GM12892 (cell line): ENCODE measurements around the gene LPIN3.
A peak's percentile ranks its signal among the peaks of the same experiment; 100 is the strongest.

Experiments used
- DNase-seq: peaks from one replicate; pipeline ENCODE4 v3.0.0; 2011; ENCODE audit not compliant: insufficient read length
- FAIRE-seq: peaks from 2 replicates; lab custom pipeline; 2011; peaks lifted over from hg19 to GRCh38; lab: Jason Lieb, UNC
- POLR2A ChIP-seq: IDR thresholded peaks from 2 replicates; pipeline ENCODE4 v1.6.1; 2011; ENCODE audit warnings: low read depth, low read length, control low read depth
- POLR2AphosphoS5 ChIP-seq: IDR thresholded peaks from 2 replicates; pipeline ENCODE4 v1.6.1; 2011; ENCODE audit warnings: low read depth, low read length, control low read depth
- TAF1 ChIP-seq: IDR thresholded peaks from 2 replicates; pipeline ENCODE4 v1.6.1; 2011; ENCODE audit warnings: low read depth, mild to moderate bottlenecking, control low read depth, low read length, borderline replicate concordance

LPIN3 gene

GRCh38 chr20:41347523-41348429, 7.2 kb downstream of the LPIN3 start:
- DNase-seq (peak; percentile 16), FAIRE-seq (no peak)
- TF ChIP-seq POLR2AphosphoS5 = no peak
- no peak for TF ChIP-seq POLR2A
- TF ChIP-seq TAF1 = no peak

GRCh38 chr20:41348430-41349172, 8.0 kb downstream of the LPIN3 start:
- TF ChIP-seq POLR2A = no peak
- no peak for TF ChIP-seq POLR2AphosphoS5
- TF ChIP-seq TAF1 = no peak
- DNase-seq (no peak), FAIRE-seq (no peak)

GRCh38 chr20:41349266-41349665, 8.6 kb downstream of the LPIN3 start:
- TF ChIP-seq POLR2AphosphoS5 (no peak), POLR2A (no peak), TAF1 (no peak)
- FAIRE-seq = no peak
- DNase-seq = no peak

GRCh38 chr20:41349943-41350342, 9.3 kb downstream of the LPIN3 start:
- DNase-seq (no peak), FAIRE-seq (no peak)
- TF ChIP-seq TAF1 = no peak

GRCh38 chr20:41350408-41350962, 9.9 kb downstream of the LPIN3 start:
- DNase-seq (no peak), FAIRE-seq (no peak)
- no peak for TF ChIP-seq POLR2A
- no peak for TF ChIP-seq POLR2AphosphoS5
- no peak for TF ChIP-seq TAF1

- TF ChIP-seq POLR2A (no peak), TAF1 (no peak), POLR2AphosphoS5 (no peak)
- DNase-seq = no peak
- no peak for FAIRE-seq
These were observed 11.5 kb downstream of the LPIN3 start for GRCh38 chr20:41352106-41352505.

GRCh38 chr20:41352666-41353065, 12.0 kb downstream of the LPIN3 start:
- DNase-seq (no peak), FAIRE-seq (no peak)
- no peak for TF ChIP-seq POLR2AphosphoS5
- no peak for TF ChIP-seq TAF1
- no peak for TF ChIP-seq POLR2A

- DNase-seq (no peak), FAIRE-seq (no peak)
- no peak for TF ChIP-seq TAF1
- TF ChIP-seq POLR2AphosphoS5 = no peak
- TF ChIP-seq POLR2A = no peak
These were observed 12.9 kb downstream of the LPIN3 start for GRCh38 chr20:41353530-41353929.

- no peak for DNase-seq
- FAIRE-seq = no peak
These were observed 14.6 kb downstream of the LPIN3 start for GRCh38 chr20:41355192-41355591.

GRCh38 chr20:41355598-41356203, 15.1 kb downstream of the LPIN3 start:
- no peak for FAIRE-seq
- DNase-seq = no peak
- TF ChIP-seq POLR2AphosphoS5 (no peak), POLR2A (no peak), TAF1 (no peak)

More at GRCh38 chr20:41355192-41355591, 14.6 kb downstream of the LPIN3 start:
- no peak for TF ChIP-seq POLR2AphosphoS5
- TF ChIP-seq TAF1 = no peak

- TF ChIP-seq TAF1 (no peak), POLR2A (no peak), POLR2AphosphoS5 (no peak)
- DNase-seq (no peak), FAIRE-seq (no peak)
These were observed 16.3 kb downstream of the LPIN3 start for GRCh38 chr20:41356951-41357350.
